Esophagus squamous epithelium (tissue), 4 donors: ENCODE measurements around the gene ESR2.
"Not testable (repeated sequence)": the region's sequence is repeated elsewhere in the genome, so short reads cannot be mapped to it uniquely, and the experiment has no call there.

ENCODE experiments used
- CTCF ChIP-seq, 6 experiments: fragments of 450-650 bp in 4 of 6; fragments of 200-600 bp in 2 of 6; sonication (generic) in 2 of 6; IDR thresholded peaks; one replicate each; pipeline ENCODE4 v1.5.1; 2016 to 2019; ENCODE audit warnings: antibody characterized with exemption in 6 of 6, mild to moderate bottlenecking in 4 of 6, moderate library complexity in 4 of 6
- POLR2A ChIP-seq, 4 donors: fragments of 450-650 bp; IDR thresholded peaks; one replicate each; pipeline ENCODE4 v1.6.1; 2017; ENCODE audit warnings: antibody characterized with exemption in 4 of 4, mild to moderate bottlenecking in 4 of 4, moderate library complexity in 3 of 4

GRCh38 chr14:64320362-64320761 is 26.2 kb upstream of the ESR2 start:
- TF ChIP-seq CTCF, POLR2A (IDR thresholded peaks at IDR 0.05): not testable (repeated sequence)
